Measurements from ENCODE around the gene ATP2A3. TPM values are rescaled to one million over a fixed set of nuclear protein-coding genes. Genes with fewer than 3 reads are reported as not detected.

The ATP2A3 gene
- total RNA-seq, 6 experiments from 2014 or later = 1.5 to 4.3 (median 2.3) TPM

DNA sequence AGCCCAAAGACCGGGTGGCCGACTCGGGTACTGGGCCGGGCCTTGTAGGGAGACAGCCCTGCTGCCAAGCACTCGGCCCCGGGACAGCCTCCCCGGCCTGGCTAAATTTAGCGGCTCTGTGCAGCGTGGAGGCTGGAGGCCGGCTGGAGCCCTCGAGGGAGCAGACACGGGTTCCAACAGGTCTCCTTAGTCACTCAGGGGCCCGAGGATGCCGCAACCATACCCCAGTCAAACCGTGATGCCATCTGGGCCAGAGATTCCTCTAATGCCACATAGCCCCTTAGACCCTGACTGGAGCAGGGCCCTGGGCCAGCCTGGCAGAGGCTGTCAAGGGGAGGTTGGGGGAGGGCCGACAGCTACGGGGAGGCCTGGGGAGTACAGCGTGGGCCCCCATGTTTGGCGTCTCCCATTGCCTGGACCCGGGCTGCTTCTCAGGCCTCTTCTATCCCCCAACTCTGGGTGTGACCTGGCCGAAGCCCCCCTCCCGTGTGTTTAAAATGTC, 45.1 kb downstream of the ATP2A3 start:
- TF ChIP-seq, protein P1, sequence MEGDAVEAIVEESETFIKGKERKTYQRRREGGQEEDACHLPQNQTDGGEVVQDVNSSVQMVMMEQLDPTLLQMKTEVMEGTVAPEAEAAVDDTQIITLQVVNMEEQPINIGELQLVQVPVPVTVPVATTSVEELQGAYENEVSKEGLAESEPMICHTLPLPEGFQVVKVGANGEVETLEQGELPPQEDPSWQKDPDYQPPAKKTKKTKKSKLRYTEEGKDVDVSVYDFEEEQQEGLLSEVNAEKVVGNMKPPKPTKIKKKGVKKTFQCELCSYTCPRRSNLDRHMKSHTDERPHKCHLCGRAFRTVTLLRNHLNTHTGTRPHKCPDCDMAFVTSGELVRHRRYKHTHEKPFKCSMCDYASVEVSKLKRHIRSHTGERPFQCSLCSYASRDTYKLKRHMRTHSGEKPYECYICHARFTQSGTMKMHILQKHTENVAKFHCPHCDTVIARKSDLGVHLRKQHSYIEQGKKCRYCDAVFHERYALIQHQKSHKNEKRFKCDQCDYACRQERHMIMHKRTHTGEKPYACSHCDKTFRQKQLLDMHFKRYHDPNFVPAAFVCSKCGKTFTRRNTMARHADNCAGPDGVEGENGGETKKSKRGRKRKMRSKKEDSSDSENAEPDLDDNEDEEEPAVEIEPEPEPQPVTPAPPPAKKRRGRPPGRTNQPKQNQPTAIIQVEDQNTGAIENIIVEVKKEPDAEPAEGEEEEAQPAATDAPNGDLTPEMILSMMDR (IDR thresholded peaks at IDR 0.05) = no peak
- no peak for TF ChIP-seq POLR2A (IDR thresholded peaks at IDR 0.05)
- H3K9me3 ChIP-seq = no peaks in the 10 kb centered on the region
- H3K27me3 ChIP-seq = no peaks in the 10 kb centered on the region
- WGBS (ENCODE audit: insufficient coverage, low coverage, low lambda C conversion rate, missing lambda C conversion rate) = 75% methylated on average over 2 of the region's 22 CpGs
- intact Hi-C loops (cut with DNase I) = no loop called here
- no peak for DNase-seq
- no peak overlapping the region for H3K27ac ChIP-seq
- no peak overlapping the region for H3K4me3 ChIP-seq
- ATAC-seq = no peak
- no peaks in the 10 kb centered on the region for H3K36me3 ChIP-seq
- H3K4me1 ChIP-seq = no peaks in the 10 kb centered on the region

DNA sequence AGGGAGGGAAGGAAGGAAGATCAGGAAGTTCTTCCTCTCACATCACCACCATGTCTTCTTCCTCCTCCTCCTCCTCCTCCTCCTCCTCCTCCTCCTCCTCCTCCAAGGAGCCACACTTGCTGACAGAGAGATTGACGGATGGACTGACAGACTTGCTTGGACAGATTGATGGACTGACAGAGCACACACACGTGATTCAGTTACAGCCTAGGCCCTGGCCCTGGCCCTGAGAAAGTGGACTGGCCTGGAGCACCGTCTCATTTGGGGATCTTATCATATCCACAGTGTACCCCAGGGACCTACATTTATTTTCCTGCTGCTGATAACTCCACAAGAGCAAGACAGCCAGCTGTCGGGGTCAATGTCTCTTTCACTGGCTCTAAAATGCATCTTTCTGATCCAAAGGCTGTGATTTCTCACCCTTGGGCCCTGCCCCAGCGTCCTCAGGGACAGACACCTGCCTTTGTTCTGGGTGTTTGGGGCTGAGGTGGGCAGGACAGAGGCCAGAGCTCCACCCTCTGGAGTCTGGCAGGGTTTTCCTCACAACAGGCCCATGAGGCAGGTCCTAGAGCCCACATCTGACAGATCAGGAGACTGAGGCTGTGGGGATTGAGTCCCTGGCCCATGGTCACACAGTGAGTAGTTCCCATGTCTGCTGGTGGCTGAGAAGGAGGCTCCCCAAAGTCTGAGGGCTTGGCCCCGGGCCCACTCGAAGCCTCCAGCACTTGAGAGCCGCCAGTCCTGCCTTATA, 45.7 kb downstream of the ATP2A3 start:
- H3K4me1 ChIP-seq = no peaks in the 10 kb centered on the region
- H3K9me3 ChIP-seq = no peaks in the 10 kb centered on the region
- 58% methylated on average over 5 of the region's 8 CpGs for WGBS (ENCODE audit: insufficient coverage, low coverage, low lambda C conversion rate, missing lambda C conversion rate)
- TF ChIP-seq POLR2A (IDR thresholded peaks at IDR 0.05) = no peak
- TF ChIP-seq, protein P1 (IDR thresholded peaks at IDR 0.05) = no peak
- H3K27ac ChIP-seq = no peak overlapping the region
- DNase-seq (no peak), ATAC-seq (no peak)
- no peaks in the 10 kb centered on the region for H3K36me3 ChIP-seq
- no peak overlapping the region for H3K4me3 ChIP-seq
- H3K27me3 ChIP-seq = no peaks in the 10 kb centered on the region
- intact Hi-C loops (cut with DNase I) = no loop called here

DNA sequence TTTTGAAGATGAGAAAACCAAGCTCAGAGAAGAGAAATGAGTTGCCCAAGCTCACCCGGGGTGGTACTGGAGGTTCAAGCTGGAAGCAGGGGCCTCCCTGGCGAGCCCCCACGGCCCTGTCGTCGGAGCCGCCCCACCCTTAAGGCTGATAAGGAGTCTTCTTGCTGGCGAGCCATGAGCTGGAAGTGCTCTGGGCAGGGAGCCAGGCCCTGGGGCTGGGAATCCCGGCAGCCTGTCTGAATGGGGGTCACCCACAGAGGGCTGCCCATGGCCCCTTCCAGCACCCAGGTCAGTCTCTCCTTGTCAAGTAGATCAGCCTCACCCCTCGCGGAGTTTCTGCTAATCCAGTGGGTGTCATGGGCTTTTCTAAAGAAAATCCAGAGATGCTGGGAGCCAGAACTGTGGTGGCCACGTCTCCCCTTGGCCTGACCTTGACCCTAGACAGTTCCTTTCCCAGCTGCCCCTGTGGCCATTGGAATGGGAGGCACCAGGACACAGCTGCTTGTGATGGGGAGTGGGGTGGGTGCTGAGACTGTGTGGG, 46.8 kb downstream of the ATP2A3 start:
- H3K9me3 ChIP-seq = no peaks in the 10 kb centered on the region
- 28% methylated on average over 2 of the region's 11 CpGs for WGBS (ENCODE audit: insufficient coverage, low coverage, low lambda C conversion rate, missing lambda C conversion rate)
- ATAC-seq (peak; percentile 4 to 37 (median 22)), DNase-seq (peak in 2 of 3 donors; percentile 69 to 72)
- no peak overlapping the region for H3K4me3 ChIP-seq
- intact Hi-C loops (cut with DNase I) = no loop called here
- no peak for TF ChIP-seq POLR2A (IDR thresholded peaks at IDR 0.05)
- TF ChIP-seq, protein P1 (IDR thresholded peaks at IDR 0.05) = no peak
- H3K27me3 ChIP-seq = no peaks in the 10 kb centered on the region
- H3K27ac ChIP-seq = peak overlapping the region in 2 of 3 donors; percentile 43
- no peaks in the 10 kb centered on the region for H3K4me1 ChIP-seq
- no peaks in the 10 kb centered on the region for H3K36me3 ChIP-seq

DNA sequence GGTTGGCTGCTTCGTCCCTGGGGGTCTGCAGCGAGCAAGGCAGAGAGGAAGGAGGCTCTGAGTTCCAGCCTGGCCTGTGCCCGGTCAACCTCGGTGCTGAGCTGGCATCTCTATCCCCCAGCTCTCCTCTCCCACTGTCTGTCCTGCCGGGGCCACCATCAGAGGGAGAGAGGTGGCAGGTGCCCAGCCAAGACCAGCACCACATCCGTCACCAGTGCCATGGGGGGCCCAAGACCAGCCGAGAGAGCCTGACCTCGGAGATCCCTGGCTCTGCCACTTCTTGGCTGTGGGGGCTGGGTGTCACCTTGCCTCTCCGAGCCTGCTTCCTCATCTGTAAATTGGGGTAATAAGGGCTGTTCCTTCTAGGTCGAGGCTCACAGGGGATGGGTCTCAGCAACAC, 47.4 kb downstream of the ATP2A3 start:
- Histone ChIP-seq H3K27ac (peak overlapping the region in 2 of 3 donors; percentile 43), H3K4me3 (no peak overlapping the region), H3K36me3 (no peaks in the 10 kb centered on the region), H3K9me3 (no peaks in the 10 kb centered on the region), H3K4me1 (no peaks in the 10 kb centered on the region), H3K27me3 (no peaks in the 10 kb centered on the region)
- DNase-seq (no peak), ATAC-seq (peak in 1 of 4 donors; percentile 13)
- WGBS (ENCODE audit: insufficient coverage, low coverage, low lambda C conversion rate, missing lambda C conversion rate) = 60% methylated on average over 3 of the region's 10 CpGs
- intact Hi-C loops (cut with DNase I) = no loop called here
- TF ChIP-seq, protein P1 (IDR thresholded peaks at IDR 0.05) = no peak
